Fibroblast of lung (primary cell): Measurements from ENCODE around the gene RASL11B. TPM values are rescaled to one million over a fixed set of nuclear protein-coding genes. Genes with fewer than 3 reads are reported as not detected.
A peak's percentile ranks its signal among the peaks of the same experiment; 100 is the strongest.

Experiments
- DNase-seq, 2 donors: peaks; one replicate each; pipeline versions ENCODE4 v3.0.0 to v3.0.0-alpha.2; 2010; ENCODE audit warnings: low read depth in 2 of 2
- H2AFZ ChIP-seq: 2 replicates; pipeline ENCODE4 v1.5.1; 2012; ENCODE audit warnings: low read length, control low read depth, inconsistent platforms
- H3K27ac ChIP-seq: 2 replicates; pipeline ENCODE4 v1.5.1; 2011; ENCODE audit warnings: low read length, control low read depth; ENCODE audit not compliant: insufficient read depth
- H3K27me3 ChIP-seq: 2 replicates; pipeline ENCODE4 v1.5.1; 2011; ENCODE audit warnings: mild to moderate bottlenecking, low read length; ENCODE audit not compliant: control insufficient read depth, insufficient read depth
- H3K36me3 ChIP-seq: 2 replicates; pipeline ENCODE4 v1.5.1; 2011; ENCODE audit warnings: low read length; ENCODE audit not compliant: control insufficient read depth, insufficient read depth
- H3K4me1 ChIP-seq: 2 replicates; pipeline ENCODE4 v1.5.1; 2011; ENCODE audit warnings: low read length; ENCODE audit not compliant: control insufficient read depth, insufficient read depth; ENCODE audit errors: extremely low read depth
- H3K4me2 ChIP-seq: 2 replicates; pipeline ENCODE4 v1.5.1; 2011; ENCODE audit warnings: low read length, control low read depth; ENCODE audit not compliant: insufficient read depth; ENCODE audit errors: extremely low read depth
- H3K4me3 ChIP-seq, 4 experiments: fragments of 200-600 bp in 1 of 4; sonication (generic) in 1 of 4; replicated peaks in 1 of 4; 2 replicates each; pipeline ENCODE4 v1.5.1; 2011 to 2016; ENCODE audit warnings: low read length in 4 of 4, low read depth in 3 of 4, mild to moderate bottlenecking in 3 of 4, control low read depth in 2 of 4, inconsistent platforms in 1 of 4, mixed read lengths in 1 of 4; ENCODE audit not compliant: insufficient read depth in 1 of 4; ENCODE audit errors: control extremely low read depth in 1 of 4
- H3K79me2 ChIP-seq: 2 replicates; pipeline ENCODE4 v1.5.1; 2012; ENCODE audit warnings: mild to moderate bottlenecking, low read length, inconsistent platforms; ENCODE audit not compliant: control insufficient read depth, insufficient read depth
- H3K9ac ChIP-seq: 2 replicates; pipeline ENCODE4 v1.5.1; 2011; ENCODE audit warnings: mild to moderate bottlenecking, low read length, control low read depth; ENCODE audit not compliant: insufficient read depth
- H3K9me3 ChIP-seq: 2 replicates; pipeline ENCODE4 v1.5.1; 2012; ENCODE audit warnings: low read depth, low read length; ENCODE audit not compliant: control insufficient read depth, insufficient read depth
- H4K20me1 ChIP-seq: 2 replicates; pipeline ENCODE4 v1.5.1; 2011; ENCODE audit warnings: low read length; ENCODE audit not compliant: control insufficient read depth, insufficient read depth; ENCODE audit errors: extremely low read depth
- EZH2 ChIP-seq: IDR thresholded peaks from 2 replicates; pipeline ENCODE4 v1.5.1; 2012; ENCODE audit warnings: low read length, control low read depth, mild to moderate bottlenecking; ENCODE audit errors: missing control alignments
- polyA minus RNA-seq: library from RNA; depleted of rRNA, polyadenylated mRNA; stranded (reverse); fragments of >200 nt; gene quantifications from 2 replicates; pipeline ENCODE4 v1.2.3, GENCODE V29; 2011; ENCODE audit warnings: low replicate concordance
- polyA plus RNA-seq, 2 donors: library from polyadenylated mRNA; depleted of rRNA in 1 of 2; stranded (reverse) in 1 of 2; unstranded in 1 of 2; fragments of >200 nt; gene quantifications; 2 replicates each; pipeline ENCODE4 v1.2.1, GENCODE V29; 2011 to 2012; ENCODE audit warnings: missing spikeins in 1 of 2
- total RNA-seq: library from RNA; depleted of rRNA; stranded (reverse); fragments of >200 nt; gene quantifications from 2 replicates; pipeline ENCODE4 v1.2.1, GENCODE V29; 2014
- TF ChIP-seq, protein P1 (sequence below), 2 donors: IDR thresholded peaks in 1 of 2; conservative IDR thresholded peaks in 1 of 2; 1 replicate in 1 of 2; 2 replicates in 1 of 2; pipeline ENCODE4 v1.5.1; 2011 to 2012; ENCODE audit warnings: low read length in 2 of 2, control low read depth in 1 of 2, inconsistent platforms in 1 of 2, low read depth in 1 of 2, mild to moderate bottlenecking in 1 of 2

Gene RASL11B, protein sequence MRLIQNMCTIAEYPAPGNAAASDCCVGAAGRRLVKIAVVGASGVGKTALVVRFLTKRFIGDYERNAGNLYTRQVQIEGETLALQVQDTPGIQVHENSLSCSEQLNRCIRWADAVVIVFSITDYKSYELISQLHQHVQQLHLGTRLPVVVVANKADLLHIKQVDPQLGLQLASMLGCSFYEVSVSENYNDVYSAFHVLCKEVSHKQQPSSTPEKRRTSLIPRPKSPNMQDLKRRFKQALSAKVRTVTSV
- total RNA-seq (0.26 and 2.1 TPM in 2 replicates), polyA plus RNA-seq (2.3 and 15.2 TPM in 2 replicates), polyA minus RNA-seq (1.6 and 5.9 TPM in 2 replicates)
- 1.6 and 9.0 TPM in 2 replicates for polyA plus RNA-seq (2012)

DNA sequence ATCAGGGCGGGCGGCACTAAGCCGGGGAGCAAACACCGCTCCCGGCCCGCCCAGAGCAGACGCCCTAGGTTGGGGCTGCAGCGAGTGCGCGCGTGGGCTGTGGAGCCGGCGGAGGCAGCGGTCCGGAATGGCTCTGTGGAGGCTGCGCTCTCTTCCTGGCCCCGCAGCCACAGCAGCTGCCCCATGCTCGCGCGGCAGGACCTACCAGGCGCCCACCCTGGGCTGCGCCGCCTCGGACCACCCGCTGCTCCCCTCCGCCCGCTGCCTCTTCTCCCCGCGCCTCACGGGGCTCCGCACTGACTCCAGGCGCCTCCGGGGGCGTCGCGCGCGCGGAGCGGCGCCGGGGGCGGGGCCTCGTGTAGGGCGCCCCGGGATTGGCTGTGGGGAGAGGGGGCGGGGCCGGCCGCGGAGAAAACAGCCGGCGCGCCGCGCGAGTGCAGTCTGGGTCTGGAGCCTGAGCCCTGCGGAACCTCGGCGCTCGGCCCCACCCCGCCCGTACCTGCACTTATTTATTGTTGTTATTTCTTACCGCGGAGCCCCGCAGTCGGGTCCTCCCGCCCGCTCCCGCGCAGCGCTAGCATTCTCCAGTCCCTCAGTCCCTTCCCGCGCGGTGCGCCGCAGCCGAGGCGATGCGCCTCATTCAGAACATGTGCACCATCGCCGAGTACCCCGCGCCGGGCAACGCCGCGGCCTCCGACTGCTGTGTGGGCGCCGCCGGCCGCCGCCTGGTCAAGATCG, at the start of gene RASL11B:
RASL11B (plus strand) TSS at position 439 of the 738 bp plus-strand sequence; CDS start at position 630, 191 bp downstream.
- Histone ChIP-seq H3K4me1 (peaks cover 2% of the 10 kb centered on the region), H4K20me1 (no peaks in the 10 kb centered on the region), H3K4me2 (peak within 1 kb of the TSS; percentile 87), H3K79me2 (no peaks in the 10 kb centered on the region), H3K4me3 (peak within 1 kb of the TSS; percentile 38 to 67 (median 54)), H3K9ac (peak within 1 kb of the TSS; percentile 34), H3K27ac (no peak within 1 kb of the TSS), H3K27me3 (peaks cover 12% of the 10 kb centered on the region), H3K36me3 (no peaks in the 10 kb centered on the region), H2AFZ (peak within 1 kb of the TSS; percentile 30), H3K9me3 (no peaks in the 10 kb centered on the region)
- TF ChIP-seq, protein P1, sequence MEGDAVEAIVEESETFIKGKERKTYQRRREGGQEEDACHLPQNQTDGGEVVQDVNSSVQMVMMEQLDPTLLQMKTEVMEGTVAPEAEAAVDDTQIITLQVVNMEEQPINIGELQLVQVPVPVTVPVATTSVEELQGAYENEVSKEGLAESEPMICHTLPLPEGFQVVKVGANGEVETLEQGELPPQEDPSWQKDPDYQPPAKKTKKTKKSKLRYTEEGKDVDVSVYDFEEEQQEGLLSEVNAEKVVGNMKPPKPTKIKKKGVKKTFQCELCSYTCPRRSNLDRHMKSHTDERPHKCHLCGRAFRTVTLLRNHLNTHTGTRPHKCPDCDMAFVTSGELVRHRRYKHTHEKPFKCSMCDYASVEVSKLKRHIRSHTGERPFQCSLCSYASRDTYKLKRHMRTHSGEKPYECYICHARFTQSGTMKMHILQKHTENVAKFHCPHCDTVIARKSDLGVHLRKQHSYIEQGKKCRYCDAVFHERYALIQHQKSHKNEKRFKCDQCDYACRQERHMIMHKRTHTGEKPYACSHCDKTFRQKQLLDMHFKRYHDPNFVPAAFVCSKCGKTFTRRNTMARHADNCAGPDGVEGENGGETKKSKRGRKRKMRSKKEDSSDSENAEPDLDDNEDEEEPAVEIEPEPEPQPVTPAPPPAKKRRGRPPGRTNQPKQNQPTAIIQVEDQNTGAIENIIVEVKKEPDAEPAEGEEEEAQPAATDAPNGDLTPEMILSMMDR (conservative IDR thresholded peaks at IDR 0.05 in 1 of 2, IDR thresholded peaks at IDR 0.05 in 1 of 2; ENCODE audit: low read depth in 1 of 2, low read length in 2 of 2) = no peak
- no peak for TF ChIP-seq EZH2
- peak; percentile 59 to 65 for DNase-seq

DNA sequence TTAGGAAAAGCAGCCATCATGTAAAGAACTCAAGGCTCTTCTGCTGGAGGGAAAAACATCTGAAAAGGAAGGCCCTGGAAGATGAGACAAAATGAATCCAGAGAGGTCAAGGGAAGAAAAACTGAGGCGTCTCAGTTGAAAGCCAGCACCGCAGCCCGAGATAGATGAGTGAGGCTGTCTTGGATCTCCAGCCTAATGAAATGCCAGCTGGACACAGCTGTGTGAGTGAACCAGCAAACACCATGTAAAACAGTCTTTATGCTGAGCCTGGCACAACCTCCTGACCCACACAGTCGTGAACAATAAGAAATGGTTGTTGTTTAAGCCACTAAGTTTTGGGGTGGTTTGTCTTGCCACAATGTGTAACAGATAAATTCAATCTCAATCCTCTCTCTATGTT, 48.6 kb upstream of the RASL11B start:
- Histone ChIP-seq H3K9me3 (no peaks in the 10 kb centered on the region), H2AFZ (peak overlapping the region; percentile 18), H3K4me2 (no peak overlapping the region), H3K9ac (no peak overlapping the region), H4K20me1 (no peaks in the 10 kb centered on the region), H3K4me3 (no peak overlapping the region), H3K36me3 (no peaks in the 10 kb centered on the region), H3K79me2 (no peaks in the 10 kb centered on the region), H3K27ac (no peak overlapping the region), H3K4me1 (no peaks in the 10 kb centered on the region), H3K27me3 (no peaks in the 10 kb centered on the region)
- peak in 1 of 2 donors; percentile 33 for DNase-seq
- no peak for TF ChIP-seq EZH2
- TF ChIP-seq, protein P1 (conservative IDR thresholded peaks at IDR 0.05 in 1 of 2, IDR thresholded peaks at IDR 0.05 in 1 of 2; ENCODE audit: low read depth in 1 of 2, low read length in 2 of 2) = no peak

DNA sequence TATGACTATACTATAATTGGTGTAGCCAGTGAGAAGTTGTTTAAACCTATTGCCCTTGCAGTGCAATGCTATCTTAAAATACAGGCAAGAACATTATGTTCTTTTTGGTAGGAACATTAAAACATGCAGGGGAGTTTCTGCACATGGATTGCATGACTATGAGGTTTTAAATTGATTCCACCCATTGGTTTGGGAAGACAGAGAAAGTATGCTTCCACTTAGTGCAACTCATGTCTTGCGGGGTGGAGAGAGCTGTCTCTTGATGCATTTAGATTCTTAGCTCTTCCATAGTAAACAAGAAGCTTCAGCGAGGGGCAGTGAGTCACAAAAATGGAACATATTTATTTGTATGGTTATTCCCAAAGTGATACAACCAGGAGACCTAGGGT, 39.5 kb upstream of the RASL11B start:
- H3K27me3 ChIP-seq = no peaks in the 10 kb centered on the region
- TF ChIP-seq, protein P1 (conservative IDR thresholded peaks at IDR 0.05 in 1 of 2, IDR thresholded peaks at IDR 0.05 in 1 of 2; ENCODE audit: low read depth in 1 of 2, low read length in 2 of 2) = no peak
- no peak for TF ChIP-seq EZH2
- no peak overlapping the region for H3K9ac ChIP-seq
- H3K79me2 ChIP-seq = no peaks in the 10 kb centered on the region
- no peaks in the 10 kb centered on the region for H4K20me1 ChIP-seq
- no peak overlapping the region for H3K4me3 ChIP-seq
- H3K27ac ChIP-seq = peak overlapping the region; percentile 32
- H3K36me3 ChIP-seq = no peaks in the 10 kb centered on the region
- H3K4me2 ChIP-seq = no peak overlapping the region
- no peaks in the 10 kb centered on the region for H3K9me3 ChIP-seq
- no peak overlapping the region for H2AFZ ChIP-seq
- DNase-seq = peak in 1 of 2 donors; percentile 98
- peaks cover 17% of the 10 kb centered on the region for H3K4me1 ChIP-seq
